Measurements from ENCODE around the gene LARP4B.
"Not testable (repeated sequence)": the region's sequence is repeated elsewhere in the genome, so short reads cannot be mapped to it uniquely, and the experiment has no call there.

The LARP4B gene

GRCh38 chr10:938941-939678, 7.6 kb upstream of the LARP4B start (continued):
- TF ChIP-seq HIC1 (tag by site-specific recombination; IDR thresholded peaks at IDR 0.05) (no peak), ZBTB44 (tag by site-specific recombination; IDR thresholded peaks at IDR 0.05) (no peak), ZNF26 (tag by site-specific recombination; IDR thresholded peaks at IDR 0.05) (no peak), ZBTB1 (tag by site-specific recombination; IDR thresholded peaks at IDR 0.05) (no peak), KLF8 (tag by site-specific recombination; IDR thresholded peaks at IDR 0.05) (no peak), ZNF596 (tag by site-specific recombination; IDR thresholded peaks at IDR 0.05) (no peak), HOXC10 (CRISPR knock-in tag; IDR thresholded peaks at IDR 0.05) (no peak), ZNF16 (tag by site-specific recombination; IDR thresholded peaks at IDR 0.05; ENCODE audit: low read depth) (no peak), ZNF211 (tag by site-specific recombination; IDR thresholded peaks at IDR 0.05; ENCODE audit: low read depth) (no peak), TCF7L2 (IDR thresholded peaks at IDR 0.05; ENCODE audit: borderline replicate concordance, low read depth, low read length) (no peak), ZNF394 (tag by site-specific recombination; IDR thresholded peaks at IDR 0.05; ENCODE audit: borderline replicate concordance) (no peak)
- TF ChIP-seq, protein P1, sequence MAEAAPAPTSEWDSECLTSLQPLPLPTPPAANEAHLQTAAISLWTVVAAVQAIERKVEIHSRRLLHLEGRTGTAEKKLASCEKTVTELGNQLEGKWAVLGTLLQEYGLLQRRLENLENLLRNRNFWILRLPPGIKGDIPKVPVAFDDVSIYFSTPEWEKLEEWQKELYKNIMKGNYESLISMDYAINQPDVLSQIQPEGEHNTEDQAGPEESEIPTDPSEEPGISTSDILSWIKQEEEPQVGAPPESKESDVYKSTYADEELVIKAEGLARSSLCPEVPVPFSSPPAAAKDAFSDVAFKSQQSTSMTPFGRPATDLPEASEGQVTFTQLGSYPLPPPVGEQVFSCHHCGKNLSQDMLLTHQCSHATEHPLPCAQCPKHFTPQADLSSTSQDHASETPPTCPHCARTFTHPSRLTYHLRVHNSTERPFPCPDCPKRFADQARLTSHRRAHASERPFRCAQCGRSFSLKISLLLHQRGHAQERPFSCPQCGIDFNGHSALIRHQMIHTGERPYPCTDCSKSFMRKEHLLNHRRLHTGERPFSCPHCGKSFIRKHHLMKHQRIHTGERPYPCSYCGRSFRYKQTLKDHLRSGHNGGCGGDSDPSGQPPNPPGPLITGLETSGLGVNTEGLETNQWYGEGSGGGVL (tag by site-specific recombination; IDR thresholded peaks at IDR 0.05): no peak

- Histone ChIP-seq H3K4me3 (ENCODE audit: low read depth, low read length) (no peak overlapping the region), H3K27ac (ENCODE audit: extremely low read depth, low read depth, low read length) (no peak overlapping the region), H3K9me3 (ENCODE audit: control insufficient read depth, insufficient read depth, low read depth, low read length) (no peaks in the 10 kb centered on the region), H3K36me3 (ENCODE audit: control insufficient read depth in 2 of 2, insufficient read depth in 1 of 2, low read length in 2 of 2) (peaks cover 0 to 10% of the 10 kb centered on the region in 2 experiments; a peak in 1 of 3 replicates), H3K4me1 (ENCODE audit: control insufficient read depth, insufficient read depth, low read length) (peaks cover 3% of the 10 kb centered on the region; the same call in 1 of the 2 replicates)
- CTCF ChIA-PET: no interaction called here
- POLR2A ChIA-PET: no interaction called here
- TF ChIP-seq, protein P2, sequence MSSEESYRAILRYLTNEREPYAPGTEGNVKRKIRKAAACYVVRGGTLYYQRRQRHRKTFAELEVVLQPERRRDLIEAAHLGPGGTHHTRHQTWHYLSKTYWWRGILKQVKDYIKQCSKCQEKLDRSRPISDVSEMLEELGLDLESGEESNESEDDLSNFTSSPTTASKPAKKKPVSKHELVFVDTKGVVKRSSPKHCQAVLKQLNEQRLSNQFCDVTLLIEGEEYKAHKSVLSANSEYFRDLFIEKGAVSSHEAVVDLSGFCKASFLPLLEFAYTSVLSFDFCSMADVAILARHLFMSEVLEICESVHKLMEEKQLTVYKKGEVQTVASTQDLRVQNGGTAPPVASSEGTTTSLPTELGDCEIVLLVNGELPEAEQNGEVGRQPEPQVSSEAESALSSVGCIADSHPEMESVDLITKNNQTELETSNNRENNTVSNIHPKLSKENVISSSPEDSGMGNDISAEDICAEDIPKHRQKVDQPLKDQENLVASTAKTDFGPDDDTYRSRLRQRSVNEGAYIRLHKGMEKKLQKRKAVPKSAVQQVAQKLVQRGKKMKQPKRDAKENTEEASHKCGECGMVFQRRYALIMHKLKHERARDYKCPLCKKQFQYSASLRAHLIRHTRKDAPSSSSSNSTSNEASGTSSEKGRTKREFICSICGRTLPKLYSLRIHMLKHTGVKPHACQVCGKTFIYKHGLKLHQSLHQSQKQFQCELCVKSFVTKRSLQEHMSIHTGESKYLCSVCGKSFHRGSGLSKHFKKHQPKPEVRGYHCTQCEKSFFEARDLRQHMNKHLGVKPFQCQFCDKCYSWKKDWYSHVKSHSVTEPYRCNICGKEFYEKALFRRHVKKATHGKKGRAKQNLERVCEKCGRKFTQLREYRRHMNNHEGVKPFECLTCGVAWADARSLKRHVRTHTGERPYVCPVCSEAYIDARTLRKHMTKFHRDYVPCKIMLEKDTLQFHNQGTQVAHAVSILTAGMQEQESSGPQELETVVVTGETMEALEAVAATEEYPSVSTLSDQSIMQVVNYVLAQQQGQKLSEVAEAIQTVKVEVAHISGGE (tag by site-specific recombination; conservative IDR thresholded peaks at IDR 0.05; ENCODE audit: low read depth): no peak
- no peak for TF ChIP-seq ZIC2 (tag by site-specific recombination; IDR thresholded peaks at IDR 0.05)
- no peak for TF ChIP-seq ZNF311 (tag by site-specific recombination; IDR thresholded peaks at IDR 0.05; ENCODE audit: borderline replicate concordance)
- no peak for TF ChIP-seq ZNF621 (tag by site-specific recombination; IDR thresholded peaks at IDR 0.05)
- no peak for TF ChIP-seq ZNF692 (tag by site-specific recombination; IDR thresholded peaks at IDR 0.05)
- no peak for TF ChIP-seq ZNF707 (tag by site-specific recombination; IDR thresholded peaks at IDR 0.05)
- TF ChIP-seq ZFP69B (tag by site-specific recombination; IDR thresholded peaks at IDR 0.05): no peak
Observed at GRCh38 chr10:934746-935406, 3.4 kb upstream of the LARP4B start.

DNA sequence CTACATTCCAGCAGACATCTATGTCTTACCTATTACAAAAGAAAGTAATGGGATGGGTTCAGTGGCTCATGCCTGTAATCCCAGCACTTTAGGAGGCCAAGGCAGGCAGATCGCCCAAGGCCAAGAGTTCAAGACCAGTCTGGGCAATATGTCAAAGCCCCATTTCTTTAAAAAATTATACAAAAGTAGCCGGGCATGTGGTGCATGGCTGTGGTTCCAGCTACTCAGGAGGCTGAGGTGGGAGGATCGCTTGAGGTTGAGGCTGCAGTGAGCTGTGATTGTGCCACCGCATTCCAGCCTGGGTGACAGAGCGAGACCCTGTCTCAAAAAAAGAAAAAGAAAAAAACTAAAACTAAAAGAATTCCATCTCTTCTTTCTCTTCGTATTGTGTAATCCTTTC, 2.7 kb upstream of the LARP4B start:
- CTCF ChIA-PET; POLR2A ChIA-PET; H3K27ac ChIP-seq (ENCODE audit: extremely low read depth, low read depth, low read length); H3K4me1 ChIP-seq (ENCODE audit: control insufficient read depth, insufficient read depth, low read length); H3K4me3 ChIP-seq (ENCODE audit: low read depth, low read length); H3K9me3 ChIP-seq (ENCODE audit: control insufficient read depth, insufficient read depth, low read depth, low read length): not testable (repeated sequence)
- H3K36me3 ChIP-seq (ENCODE audit: control insufficient read depth in 2 of 2, insufficient read depth in 1 of 2, low read length in 2 of 2): peaks cover 0 to 10% of the 10 kb centered on the region in 2 experiments; a peak in 2 of 3 replicates
